GM12878 (cell line): ENCODE data around the gene PRKAG2. TPM values are rescaled to one million over a fixed set of nuclear protein-coding genes. Genes with fewer than 3 reads are reported as not detected.

Experiments used
- ATAC-seq: fragments of 200-7000 bp; cut with Tn5 transposase; 3 replicates; pipeline ENCODE4 v1.9.1; 2020; ENCODE audit warnings: mild to moderate bottlenecking, moderate library complexity
- BruUV-seq: library from RNA; stranded (reverse); fragments of 400-500 nt; replicated peaks from 2 replicates; lab custom pipeline; 2021; lab: Mats Ljungman, UMichigan
- CTCF ChIA-PET: fragments of 300-600 bp; sonication (Branson Sonifier 250); formaldehyde crosslinking; extraction: SDS; loops from one replicate; lab custom pipeline; 2021; ENCODE audit warnings: inconsistent platforms; lab: Yijun Ruan, JAX
- POLR2A ChIA-PET: fragments of 350-600 bp; formaldehyde crosslinking; extraction: SDS; loops from one replicate; lab custom pipeline; 2021; ENCODE audit warnings: inconsistent platforms; lab: Charles Lee
- RAD21 ChIA-PET: fragments of 300-600 bp; sonication (Branson Sonifier 250); formaldehyde crosslinking; loops from one replicate; lab custom pipeline; 2023; ENCODE audit warnings: antibody characterized with exemption; ENCODE audit not compliant: unreplicated experiment; lab: Charles Lee
- SMC1A ChIA-PET: fragments of 300-600 bp; sonication (Branson Sonifier 250); formaldehyde crosslinking; loops from one replicate; lab custom pipeline; 2023; ENCODE audit not compliant: unreplicated experiment, uncharacterized antibody; lab: Charles Lee
- DNase-seq: peaks from one replicate; pipeline ENCODE4 v3.0.0-alpha.2; 2011; ENCODE audit warnings: low read depth, low spot score
- FAIRE-seq: peaks from 3 replicates; lab custom pipeline; 2011; peaks lifted over from hg19 to GRCh38; lab: Jason Lieb, UNC
- H2AFZ ChIP-seq: 2 replicates; pipeline ENCODE4 v1.6.0; 2011; ENCODE audit warnings: low read depth, low read length, control low read depth; ENCODE audit not compliant: control insufficient read depth
- H3K27ac ChIP-seq: 2 replicates; pipeline ENCODE4 v1.5.1; 2011; ENCODE audit warnings: control low read depth; ENCODE audit not compliant: control insufficient read depth, insufficient read depth
- H3K27me3 ChIP-seq, 2 experiments: replicated peaks in 1 of 2; 2 replicates each; pipeline versions ENCODE4 v1.6.0 to v1.6.1; 2011; ENCODE audit warnings: low read length in 1 of 2; ENCODE audit not compliant: control insufficient read depth in 2 of 2, insufficient read depth in 2 of 2
- H3K36me3 ChIP-seq, 2 experiments: 2 replicates each; pipeline ENCODE4 v1.5.1; 2011; ENCODE audit warnings: low read length in 1 of 2; ENCODE audit not compliant: control insufficient read depth in 2 of 2, insufficient read depth in 2 of 2
- H3K4me1 ChIP-seq: 2 replicates; pipeline ENCODE4 v1.6.1; 2011; ENCODE audit warnings: mild to moderate bottlenecking, low read length, moderate library complexity, mixed read lengths; ENCODE audit not compliant: control insufficient read depth, insufficient read depth
- H3K4me2 ChIP-seq: 2 replicates; pipeline ENCODE4 v1.6.0; 2011; ENCODE audit warnings: control low read depth; ENCODE audit not compliant: control insufficient read depth, insufficient read depth
- H3K4me3 ChIP-seq: fragments of 200-600 bp; sonication (generic); 2 replicates; pipeline ENCODE4 v1.5.1; 2016
- H3K79me2 ChIP-seq: 2 replicates; pipeline ENCODE4 v1.6.0; 2011; ENCODE audit warnings: low read length; ENCODE audit not compliant: control insufficient read depth, insufficient read depth
- H3K9ac ChIP-seq: 2 replicates; pipeline ENCODE4 v1.8.0; 2011; ENCODE audit warnings: low read length, control low read depth, mixed read lengths; ENCODE audit not compliant: control insufficient read depth, insufficient read depth
- H3K9me3 ChIP-seq: replicated peaks from 3 replicates; pipeline ENCODE4 v1.5.1; 2011; ENCODE audit warnings: mild to moderate bottlenecking, low read length; ENCODE audit not compliant: control insufficient read depth, insufficient read depth
- H4K20me1 ChIP-seq: 2 replicates; pipeline ENCODE4 v1.6.0; 2011; ENCODE audit not compliant: control insufficient read depth, insufficient read depth
- FOXM1 ChIP-seq: IDR thresholded peaks from 2 replicates; pipeline ENCODE4 v1.6.1; 2012; ENCODE audit warnings: low read depth, mild to moderate bottlenecking, inconsistent platforms, low read length, moderate library complexity
- IRF3 ChIP-seq: fragments of 450-650 bp; IDR thresholded peaks from 2 replicates; pipeline ENCODE4 v1.6.1; 2014; ENCODE audit warnings: mild to moderate bottlenecking
- MYC ChIP-seq: IDR thresholded peaks from 2 replicates; pipeline ENCODE4 v1.6.1; 2011; ENCODE audit warnings: mild to moderate bottlenecking, low read length, moderate library complexity, inconsistent platforms; ENCODE audit not compliant: insufficient read depth, insufficient replicate concordance, insufficient read length, severe bottlenecking
- RCOR1 ChIP-seq: conservative IDR thresholded peaks from 2 replicates; pipeline ENCODE4 v1.6.1; 2012; ENCODE audit warnings: low read depth, low read length, improper control_type of control experiment
- TBL1XR1 ChIP-seq: IDR thresholded peaks from 2 replicates; pipeline ENCODE4 v1.6.1; 2012; ENCODE audit warnings: low read depth, low read length, improper control_type of control experiment
- USF2 ChIP-seq: IDR thresholded peaks from 2 replicates; pipeline ENCODE4 v1.6.1; 2011; ENCODE audit warnings: low read depth, low read length, improper control_type of control experiment, borderline replicate concordance
- ZNF384 ChIP-seq: IDR thresholded peaks from 2 replicates; pipeline ENCODE4 v1.6.1; 2012; ENCODE audit warnings: low read depth, mild to moderate bottlenecking, low read length, improper control_type of control experiment, borderline replicate concordance
- WGBS: methylation state at CpG from one replicate; pipeline ENCODE4 v1.1.6; 2016; ENCODE audit warnings: low lambda C conversion rate; ENCODE audit not compliant: insufficient replicate concordance, insufficient coverage; ENCODE audit errors: missing lambda C conversion rate; 5-methylcytosine and 5-hydroxymethylcytosine counted together
- in situ Hi-C: fragments of 300-500 bp; cut with MboI; formaldehyde crosslinking; loops from 9 replicates; pipeline ENCODE4 v1.14.3; 2018; ENCODE audit warnings: mixed read lengths
- intact Hi-C: fragments of 100-400 bp; cut with micrococcal nuclease; formaldehyde crosslinking; loops from one replicate; pipeline ENCODE4 v1.14.2; 2022; ENCODE audit not compliant: unreplicated experiment
- polyA plus RNA-seq, 11 experiments: library from polyadenylated mRNA; depleted of rRNA in 4 of 11; unstranded in 6 of 11; stranded (reverse) in 5 of 11; fragments of >200 nt; fragmentation: Nextera tagmentation in 4 of 11; fragmentation: Illumina TruSeq in 1 of 11; extraction: Ambion mirVana in 4 of 11; extraction: Trizol in 1 of 11; gene quantifications; 1 replicate in 1 of 11; 2 replicates in 10 of 11; pipeline versions ENCODE4 v1.2.1 to v1.2.3, GENCODE V29; 2011 to 2016; ENCODE audit warnings: inconsistent platforms in 2 of 11, missing spikeins in 2 of 11, low read depth in 1 of 11
- total RNA-seq, 4 experiments: library from RNA; depleted of rRNA in 3 of 4; stranded (reverse); fragments of >200 nt in 3 of 4; fragmentation: Illumina TruSeq in 1 of 4; extraction: Trizol in 1 of 4; gene quantifications; 2 replicates each; pipeline versions ENCODE4 v1.2.1 to v1.2.3, GENCODE V29; 2013 to 2021
- TF ChIP-seq, protein P1 (sequence below): fragments of 450-650 bp; IDR thresholded peaks from 2 replicates; pipeline ENCODE4 v1.6.1; 2017; ENCODE audit warnings: borderline replicate concordance

The PRKAG2 gene
- total and polyA plus RNA-seq, 10 of the 15 experiments (the other 5 are each of a cell fraction or from before 2014, with no cell fraction given), result 3.4 to 8.9 (median 6.8) TPM

- no peak for TF ChIP-seq USF2
- TF ChIP-seq, protein P1, sequence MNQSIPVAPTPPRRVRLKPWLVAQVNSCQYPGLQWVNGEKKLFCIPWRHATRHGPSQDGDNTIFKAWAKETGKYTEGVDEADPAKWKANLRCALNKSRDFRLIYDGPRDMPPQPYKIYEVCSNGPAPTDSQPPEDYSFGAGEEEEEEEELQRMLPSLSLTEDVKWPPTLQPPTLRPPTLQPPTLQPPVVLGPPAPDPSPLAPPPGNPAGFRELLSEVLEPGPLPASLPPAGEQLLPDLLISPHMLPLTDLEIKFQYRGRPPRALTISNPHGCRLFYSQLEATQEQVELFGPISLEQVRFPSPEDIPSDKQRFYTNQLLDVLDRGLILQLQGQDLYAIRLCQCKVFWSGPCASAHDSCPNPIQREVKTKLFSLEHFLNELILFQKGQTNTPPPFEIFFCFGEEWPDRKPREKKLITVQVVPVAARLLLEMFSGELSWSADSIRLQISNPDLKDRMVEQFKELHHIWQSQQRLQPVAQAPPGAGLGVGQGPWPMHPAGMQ, result no peak
- TF ChIP-seq ZNF384, result no peak
These were observed 189.2 kb downstream of the PRKAG2 start (continued) for GRCh38 chr7:151687523-151688235.

GRCh38 chr7:151686826-151687225, 190.1 kb downstream of the PRKAG2 start:
- H3K27me3 ChIP-seq, result no peaks in the 10 kb centered on the region; a peak in 1 of 4 replicates
- no peak overlapping the region for H3K4me2 ChIP-seq
- TF ChIP-seq FOXM1 (no peak), TBL1XR1 (no peak), IRF3 (no peak), RCOR1 (no peak), MYC (no peak)
- H3K9ac ChIP-seq, result no peak overlapping the region
- H2AFZ ChIP-seq, result no peak overlapping the region
- FAIRE-seq, result no peak
- ATAC-seq, result no peak
- POLR2A ChIA-PET, result no interaction called here
- H3K4me1 ChIP-seq, result no peaks in the 10 kb centered on the region
- intact Hi-C loops (no loop called here), in situ Hi-C loops (no loop called here)
- no peak for DNase-seq
- BruUV-seq, result no TSS peak
- RAD21 ChIA-PET, result no interaction called here
- H3K79me2 ChIP-seq, result no peaks in the 10 kb centered on the region
- no peaks in the 10 kb centered on the region for H3K9me3 ChIP-seq
- H3K27ac ChIP-seq, result no peak overlapping the region
- no peaks in the 10 kb centered on the region for H4K20me1 ChIP-seq
- H3K4me3 ChIP-seq, result no peak overlapping the region
- WGBS, result 47% methylated on average over 2 of the region's 2 CpGs
- SMC1A ChIA-PET, result no interaction called here
- CTCF ChIA-PET, result no interaction called here
- H3K36me3 ChIP-seq, result no peaks in the 10 kb centered on the region
